Measurements from ENCODE around the gene KCNT2. TPM values are rescaled to one million over a fixed set of nuclear protein-coding genes. Genes with fewer than 3 reads are reported as not detected.
"Not testable (repeated sequence)": the region's sequence is repeated elsewhere in the genome, so short reads cannot be mapped to it uniquely, and the experiment has no call there.

Gene KCNT2
- total RNA-seq, 1 experiment from 2014 or later = 9.1 TPM

- H3K27ac Mint-ChIP-seq = no peak overlapping the region
- H3K27ac ChIP-seq (ENCODE audit: insufficient read length, low read depth, low read length) = no peak overlapping the region
- no peak for DNase-seq
Observed at GRCh38 chr1:196640976-196641375, 32.7 kb upstream of the KCNT2 start.

GRCh38 chr1:196639291-196639690, 31.1 kb upstream of the KCNT2 start:
- not testable (repeated sequence) for H4K20me1 ChIP-seq (ENCODE audit: control insufficient read depth, insufficient read depth, insufficient read length); H3K36me3 Mint-ChIP-seq (ENCODE audit: insufficient read depth in 1 of 3, low read depth in 3 of 3); H3K56ac ChIP-seq (ENCODE audit: insufficient read length, low read depth, low read length); H3K4me1 Mint-ChIP-seq; H2AK5ac ChIP-seq (ENCODE audit: insufficient read length, low read length); H4K91ac ChIP-seq (ENCODE audit: insufficient read length, low read depth, low read length); H3K27me3 Mint-ChIP-seq (ENCODE audit: low read depth); H3K4ac ChIP-seq (ENCODE audit: low read depth, low read length); H3K27me3 ChIP-seq (ENCODE audit: insufficient read depth, low read length); H2BK5ac ChIP-seq (ENCODE audit: insufficient read length, low read length); H2AFZ ChIP-seq (ENCODE audit: low read length); H3K18ac ChIP-seq (ENCODE audit: insufficient read length, low read depth, low read length); H2BK120ac ChIP-seq (ENCODE audit: low read depth, low read length, poor library complexity, severe bottlenecking); H2BK15ac ChIP-seq (ENCODE audit: low read depth, low read length); H3K4me2 ChIP-seq (ENCODE audit: insufficient read depth, insufficient read length, low read length); H3K79me2 ChIP-seq (ENCODE audit: insufficient read depth, low read length); H3K23me2 ChIP-seq (ENCODE audit: insufficient read length, low read depth, low read length, poor library complexity, severe bottlenecking); H2BK20ac ChIP-seq (ENCODE audit: low read depth, low read length, poor library complexity, severe bottlenecking); H3K4me3 Mint-ChIP-seq; DNase-seq; H3K14ac ChIP-seq (ENCODE audit: insufficient read depth, low read length); H2BK12ac ChIP-seq (ENCODE audit: insufficient read length, low read depth, low read length); H4K5ac ChIP-seq (ENCODE audit: insufficient read length, low read depth, low read length); H3K9ac ChIP-seq (ENCODE audit: extremely low read depth, insufficient read length, low read length); H3K9me3 ChIP-seq (ENCODE audit: control insufficient read depth, low read depth, low read length); H3K23ac ChIP-seq (ENCODE audit: insufficient read length, low read depth, low read length); H3K9me3 Mint-ChIP-seq; H3T11ph ChIP-seq (ENCODE audit: low read length); H3K27ac ChIP-seq (ENCODE audit: insufficient read length, low read depth, low read length); H4K8ac ChIP-seq (replicated peaks; ENCODE audit: insufficient read length, low read depth, low read length); H3K4me1 ChIP-seq (ENCODE audit: insufficient read depth, low read length); H3K79me1 ChIP-seq (ENCODE audit: insufficient read depth, low read depth, low read length, poor library complexity, severe bottlenecking); H3K27ac Mint-ChIP-seq
- no CpG with 5 or more reads among the region's 5 CpGs for WGBS (ENCODE audit: extremely low coverage, insufficient read length, low lambda C conversion rate)

More at GRCh38 chr1:196640976-196641375, 32.7 kb upstream of the KCNT2 start:
- Mint-ChIP-seq H3K4me3 (no peak overlapping the region), H3K4me1 (no peaks in the 10 kb centered on the region), H3K36me3 (ENCODE audit: insufficient read depth in 1 of 3, low read depth in 3 of 3) (no peaks in the 10 kb centered on the region), H3K27me3 (ENCODE audit: low read depth) (no peaks in the 10 kb centered on the region), H3K9me3 (no peaks in the 10 kb centered on the region)
- H3K27me3 ChIP-seq (ENCODE audit: insufficient read depth, low read length) = no peaks in the 10 kb centered on the region
- no peak overlapping the region for H3K4me2 ChIP-seq (ENCODE audit: insufficient read depth, insufficient read length, low read length)
- H4K8ac ChIP-seq (replicated peaks; ENCODE audit: insufficient read length, low read depth, low read length) = no peak overlapping the region
- no peak overlapping the region for H4K5ac ChIP-seq (ENCODE audit: insufficient read length, low read depth, low read length)
- H2BK20ac ChIP-seq (ENCODE audit: low read depth, low read length, poor library complexity, severe bottlenecking) = no peak overlapping the region
- H3K79me1 ChIP-seq (ENCODE audit: insufficient read depth, low read depth, low read length, poor library complexity, severe bottlenecking) = no peaks in the 10 kb centered on the region
- no CpG with 5 or more reads among the region's 1 CpG for WGBS (ENCODE audit: extremely low coverage, insufficient read length, low lambda C conversion rate)
- H3K18ac ChIP-seq (ENCODE audit: insufficient read length, low read depth, low read length) = no peak overlapping the region
- H3K79me2 ChIP-seq (ENCODE audit: insufficient read depth, low read length) = no peaks in the 10 kb centered on the region
- H3K23me2 ChIP-seq (ENCODE audit: insufficient read length, low read depth, low read length, poor library complexity, severe bottlenecking) = no peaks in the 10 kb centered on the region
- no peak overlapping the region for H2BK15ac ChIP-seq (ENCODE audit: low read depth, low read length)
- no peaks in the 10 kb centered on the region for H4K20me1 ChIP-seq (ENCODE audit: control insufficient read depth, insufficient read depth, insufficient read length)
- no peak overlapping the region for H2BK120ac ChIP-seq (ENCODE audit: low read depth, low read length, poor library complexity, severe bottlenecking)
- no peak overlapping the region for H4K91ac ChIP-seq (ENCODE audit: insufficient read length, low read depth, low read length)
- no peak overlapping the region for H2BK5ac ChIP-seq (ENCODE audit: insufficient read length, low read length)
- H3T11ph ChIP-seq (ENCODE audit: low read length) = no peak overlapping the region
- no peak overlapping the region for H3K14ac ChIP-seq (ENCODE audit: insufficient read depth, low read length)
- no peak overlapping the region for H3K9ac ChIP-seq (ENCODE audit: extremely low read depth, insufficient read length, low read length)
- H2AFZ ChIP-seq (ENCODE audit: low read length) = no peak overlapping the region
- no peak overlapping the region for H3K56ac ChIP-seq (ENCODE audit: insufficient read length, low read depth, low read length)
- H3K4ac ChIP-seq (ENCODE audit: low read depth, low read length) = no peak overlapping the region
- no peak for TF ChIP-seq CTCF (conservative IDR thresholded peaks at IDR 0.05)
- no peaks in the 10 kb centered on the region for H3K9me3 ChIP-seq (ENCODE audit: control insufficient read depth, low read depth, low read length)
- H3K23ac ChIP-seq (ENCODE audit: insufficient read length, low read depth, low read length) = no peak overlapping the region
- no peak overlapping the region for H2AK5ac ChIP-seq (ENCODE audit: insufficient read length, low read length)
- no peaks in the 10 kb centered on the region for H3K4me1 ChIP-seq (ENCODE audit: insufficient read depth, low read length)
- no peak overlapping the region for H2BK12ac ChIP-seq (ENCODE audit: insufficient read length, low read depth, low read length)

All from H9 (cell line).